ENCODE measurements around the gene CACNA1A.
"Not testable (repeated sequence)": the region's sequence is repeated elsewhere in the genome, so short reads cannot be mapped to it uniquely, and the experiment has no call there.

The CACNA1A gene

GRCh38 chr19:13190781-13191540 lies 315.3 kb downstream of the CACNA1A start:
- Mint-ChIP-seq H3K36me3 (ENCODE audit: low read depth) (no peaks in the 10 kb centered on the region), H3K4me3 (no peak overlapping the region), H3K4me1 (peaks cover under 1% of the 10 kb centered on the region), H3K9me3 (no peaks in the 10 kb centered on the region), H3K27ac (no peak overlapping the region), H3K27me3 (ENCODE audit: low read depth) (no peaks in the 10 kb centered on the region)
- TF ChIP-seq, protein P1, sequence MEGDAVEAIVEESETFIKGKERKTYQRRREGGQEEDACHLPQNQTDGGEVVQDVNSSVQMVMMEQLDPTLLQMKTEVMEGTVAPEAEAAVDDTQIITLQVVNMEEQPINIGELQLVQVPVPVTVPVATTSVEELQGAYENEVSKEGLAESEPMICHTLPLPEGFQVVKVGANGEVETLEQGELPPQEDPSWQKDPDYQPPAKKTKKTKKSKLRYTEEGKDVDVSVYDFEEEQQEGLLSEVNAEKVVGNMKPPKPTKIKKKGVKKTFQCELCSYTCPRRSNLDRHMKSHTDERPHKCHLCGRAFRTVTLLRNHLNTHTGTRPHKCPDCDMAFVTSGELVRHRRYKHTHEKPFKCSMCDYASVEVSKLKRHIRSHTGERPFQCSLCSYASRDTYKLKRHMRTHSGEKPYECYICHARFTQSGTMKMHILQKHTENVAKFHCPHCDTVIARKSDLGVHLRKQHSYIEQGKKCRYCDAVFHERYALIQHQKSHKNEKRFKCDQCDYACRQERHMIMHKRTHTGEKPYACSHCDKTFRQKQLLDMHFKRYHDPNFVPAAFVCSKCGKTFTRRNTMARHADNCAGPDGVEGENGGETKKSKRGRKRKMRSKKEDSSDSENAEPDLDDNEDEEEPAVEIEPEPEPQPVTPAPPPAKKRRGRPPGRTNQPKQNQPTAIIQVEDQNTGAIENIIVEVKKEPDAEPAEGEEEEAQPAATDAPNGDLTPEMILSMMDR (IDR thresholded peaks at IDR 0.05; ENCODE audit: unreplicated experiment in 3 of 3): no peak

DNA sequence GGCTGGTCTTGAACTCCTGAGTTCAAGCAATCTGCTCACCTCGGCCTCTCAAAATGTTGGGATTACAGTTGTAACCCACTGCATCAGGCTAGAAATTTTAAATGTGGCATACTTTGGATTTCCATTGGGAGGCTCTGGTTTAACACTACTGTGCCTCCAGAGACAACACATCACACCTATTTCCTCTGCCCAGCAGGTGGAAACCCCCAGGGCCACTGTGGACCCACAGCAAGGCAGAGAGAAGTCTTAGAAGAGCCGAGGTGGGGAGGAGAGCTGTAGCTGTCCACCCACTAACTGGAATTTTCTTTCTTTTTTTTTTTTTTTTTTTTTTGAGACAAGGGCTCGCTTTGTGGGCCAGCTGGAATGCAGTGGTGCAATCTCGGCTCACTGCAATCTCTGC lies 316.7 kb downstream of the CACNA1A start:
- Mint-ChIP-seq H3K9me3 (no peaks in the 10 kb centered on the region), H3K4me3 (no peak overlapping the region), H3K27ac (no peak overlapping the region), H3K27me3 (ENCODE audit: low read depth) (no peaks in the 10 kb centered on the region), H3K4me1 (peaks cover 4% of the 10 kb centered on the region), H3K36me3 (ENCODE audit: low read depth) (no peaks in the 10 kb centered on the region)
- TF ChIP-seq, protein P1 (IDR thresholded peaks at IDR 0.05; ENCODE audit: unreplicated experiment in 3 of 3): no peak

DNA sequence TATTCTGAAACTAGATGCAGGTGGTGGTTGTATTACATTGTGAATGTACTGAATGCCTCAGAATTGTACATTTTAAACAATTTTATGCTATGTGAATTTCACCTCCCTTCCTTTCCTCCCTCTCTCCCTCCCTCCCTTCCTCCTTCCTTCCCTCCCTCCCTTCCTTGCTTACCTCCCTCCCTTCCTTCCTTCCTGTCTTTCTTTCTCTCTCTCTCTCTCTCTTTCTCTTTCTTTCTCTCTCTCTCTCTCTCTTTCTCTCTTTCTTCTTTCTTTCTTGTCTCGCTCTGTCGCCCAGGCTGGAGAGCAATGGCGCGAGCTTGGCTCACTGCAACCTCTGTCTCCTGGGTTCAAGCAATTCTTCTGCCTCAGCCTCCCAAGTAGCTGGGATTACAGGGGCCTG lies 318.9 kb downstream of the CACNA1A start:
- H3K9me3 Mint-ChIP-seq: no peaks in the 10 kb centered on the region
- H3K4me1 Mint-ChIP-seq: peaks cover 4% of the 10 kb centered on the region
- H3K27ac Mint-ChIP-seq: peak overlapping the region in 1 of 3 experiments; percentile 25
- H3K27me3 Mint-ChIP-seq (ENCODE audit: low read depth): no peaks in the 10 kb centered on the region
- TF ChIP-seq, protein P1 (IDR thresholded peaks at IDR 0.05; ENCODE audit: unreplicated experiment in 3 of 3): no peak
- no peaks in the 10 kb centered on the region for H3K36me3 Mint-ChIP-seq (ENCODE audit: low read depth)
- H3K4me3 Mint-ChIP-seq: no peak overlapping the region

GRCh38 chr19:13186688-13187087 lies 319.6 kb downstream of the CACNA1A start:
- not testable (repeated sequence) for H3K4me3 Mint-ChIP-seq; H3K27me3 Mint-ChIP-seq (ENCODE audit: low read depth); H3K36me3 Mint-ChIP-seq (ENCODE audit: low read depth); H3K27ac Mint-ChIP-seq; H3K9me3 Mint-ChIP-seq
- H3K4me1 Mint-ChIP-seq: peaks cover 11% of the 10 kb centered on the region

DNA sequence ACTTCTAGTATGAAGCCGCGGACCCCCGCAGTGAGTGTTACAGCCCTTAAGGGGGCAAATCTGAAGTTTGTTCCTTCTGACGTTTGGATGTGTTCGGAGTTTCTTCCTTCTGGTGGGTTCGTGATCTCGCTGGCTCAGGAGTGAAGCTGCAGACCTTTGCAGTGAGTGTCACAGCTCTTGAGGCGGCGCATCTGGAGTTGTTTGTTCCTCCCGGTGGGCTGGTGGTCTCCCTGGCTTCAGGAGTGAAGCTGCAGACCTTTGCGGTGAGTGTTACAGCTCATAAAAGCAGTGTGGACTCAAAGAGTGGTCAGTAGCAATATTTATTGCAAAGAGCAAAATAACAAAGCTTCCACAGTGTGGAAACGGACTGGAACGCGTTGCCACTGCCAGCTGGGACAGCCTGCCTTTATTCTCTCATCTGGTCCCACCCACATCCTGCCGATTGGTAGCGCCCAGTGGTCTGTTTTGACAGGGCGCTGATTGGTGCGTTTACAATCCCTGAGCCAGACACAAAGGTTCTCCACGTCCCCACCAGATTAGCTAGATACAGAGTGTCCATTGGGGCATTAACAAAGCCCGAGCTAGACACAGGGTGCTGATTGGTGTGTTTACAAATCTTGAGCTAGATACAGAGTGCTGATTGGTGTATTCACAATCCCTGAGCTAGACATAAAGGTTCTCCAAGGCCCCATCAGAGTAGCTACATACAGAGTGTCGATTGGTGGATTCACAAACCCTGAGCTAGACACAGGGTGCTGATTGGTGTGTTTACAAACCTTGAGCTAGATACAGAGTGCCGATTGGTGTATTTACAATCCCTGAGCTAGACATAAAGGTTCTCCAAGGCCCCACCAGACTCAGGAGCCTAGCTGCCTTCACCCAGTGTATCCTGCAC lies 320.3 kb downstream of the CACNA1A start:
- Mint-ChIP-seq H3K4me1 (peaks cover 14% of the 10 kb centered on the region), H3K27ac (peak overlapping the region; percentile 4 to 57 (median 16))
- H3K4me3 Mint-ChIP-seq; H3K27me3 Mint-ChIP-seq (ENCODE audit: low read depth); H3K36me3 Mint-ChIP-seq (ENCODE audit: low read depth); H3K9me3 Mint-ChIP-seq: not testable (repeated sequence)

DNA sequence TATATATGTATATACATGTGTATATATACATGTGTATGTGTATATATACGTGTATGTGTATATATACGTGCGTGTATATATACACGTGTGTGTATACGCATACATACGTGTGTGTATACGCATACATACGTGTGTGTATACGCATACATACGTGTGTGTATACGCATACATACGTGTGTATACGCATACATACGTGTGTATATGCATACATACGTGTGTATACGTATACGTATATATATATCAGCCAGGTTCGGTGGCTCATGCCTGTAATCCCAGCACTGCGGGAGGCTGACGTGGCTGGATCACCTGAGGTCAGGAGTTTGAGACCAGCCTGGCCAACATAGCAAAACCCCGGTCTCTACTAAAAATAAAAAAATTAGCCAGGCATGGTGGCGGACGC lies 321.4 kb downstream of the CACNA1A start:
- not testable (repeated sequence) for H3K27ac Mint-ChIP-seq; H3K27me3 Mint-ChIP-seq (ENCODE audit: low read depth); H3K4me3 Mint-ChIP-seq; H3K36me3 Mint-ChIP-seq (ENCODE audit: low read depth); H3K9me3 Mint-ChIP-seq
- H3K4me1 Mint-ChIP-seq: peaks cover 19% of the 10 kb centered on the region

DNA sequence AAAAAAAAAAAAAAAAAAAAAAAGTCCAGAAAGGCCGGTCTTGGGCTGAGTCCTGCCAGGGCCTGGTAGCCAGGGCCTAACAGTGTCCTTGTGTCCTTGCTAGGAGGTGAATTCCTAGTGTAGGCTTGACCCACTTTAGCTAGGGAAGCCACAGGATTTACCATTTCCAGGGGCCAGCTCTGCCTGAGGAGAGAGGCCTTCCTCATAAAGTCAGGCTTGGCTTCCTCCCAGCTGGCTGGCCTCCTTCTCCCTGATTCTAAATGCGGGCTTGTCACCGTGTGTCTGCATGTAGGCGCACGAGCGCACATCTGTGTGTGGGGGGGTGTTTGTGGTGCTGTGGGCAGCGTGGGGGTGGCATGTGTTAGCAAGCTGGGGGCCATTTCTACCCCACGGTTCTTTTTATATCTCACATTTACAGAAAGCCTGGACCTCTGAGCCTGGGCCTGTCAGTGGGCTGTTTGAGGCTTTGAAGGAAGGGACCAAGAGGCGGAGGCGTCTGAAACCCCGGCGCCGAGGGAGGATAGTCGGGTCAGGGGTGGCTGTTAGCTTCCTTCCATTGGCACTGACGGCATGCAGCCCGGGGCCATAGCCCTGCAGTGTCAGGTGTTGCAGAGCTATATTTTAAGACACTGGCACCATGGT lies 324.4 kb downstream of the CACNA1A start:
- H3K4me1 Mint-ChIP-seq: peaks cover 19% of the 10 kb centered on the region
- H3K27ac Mint-ChIP-seq: peak overlapping the region; percentile 95 to 99 (median 97)
- H3K9me3 Mint-ChIP-seq: no peaks in the 10 kb centered on the region
- peak overlapping the region in 2 of 3 experiments; percentile 19 to 37 for H3K4me3 Mint-ChIP-seq
- TF ChIP-seq, protein P1 (IDR thresholded peaks at IDR 0.05; ENCODE audit: unreplicated experiment in 3 of 3): no peak
- H3K36me3 Mint-ChIP-seq (ENCODE audit: low read depth): no peaks in the 10 kb centered on the region
- no peaks in the 10 kb centered on the region for H3K27me3 Mint-ChIP-seq (ENCODE audit: low read depth)

DNA sequence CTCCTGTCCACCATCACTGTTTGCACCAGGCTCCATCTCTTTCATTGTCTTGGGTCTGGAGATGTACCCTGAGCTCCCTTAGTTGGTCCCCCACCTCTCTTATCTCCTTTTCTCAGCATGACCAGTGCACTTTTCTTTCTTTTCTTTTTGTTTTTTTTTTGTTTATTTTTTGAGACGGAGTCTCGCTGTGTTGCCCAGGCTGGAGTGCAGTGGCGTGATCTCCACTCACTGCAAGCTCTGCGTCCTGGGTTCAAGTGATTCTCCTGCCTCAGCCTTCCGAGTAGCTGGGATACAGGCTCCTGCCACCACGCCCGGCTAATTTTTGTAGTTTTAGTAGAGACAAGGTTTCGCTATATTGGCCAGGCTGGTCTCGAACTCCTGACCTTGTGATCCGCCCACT lies 328.0 kb downstream of the CACNA1A start:
- H3K4me1 Mint-ChIP-seq: peaks cover 23% of the 10 kb centered on the region
- not testable (repeated sequence) for H3K27me3 Mint-ChIP-seq (ENCODE audit: low read depth); H3K27ac Mint-ChIP-seq; H3K9me3 Mint-ChIP-seq; H3K4me3 Mint-ChIP-seq; H3K36me3 Mint-ChIP-seq (ENCODE audit: low read depth)

DNA sequence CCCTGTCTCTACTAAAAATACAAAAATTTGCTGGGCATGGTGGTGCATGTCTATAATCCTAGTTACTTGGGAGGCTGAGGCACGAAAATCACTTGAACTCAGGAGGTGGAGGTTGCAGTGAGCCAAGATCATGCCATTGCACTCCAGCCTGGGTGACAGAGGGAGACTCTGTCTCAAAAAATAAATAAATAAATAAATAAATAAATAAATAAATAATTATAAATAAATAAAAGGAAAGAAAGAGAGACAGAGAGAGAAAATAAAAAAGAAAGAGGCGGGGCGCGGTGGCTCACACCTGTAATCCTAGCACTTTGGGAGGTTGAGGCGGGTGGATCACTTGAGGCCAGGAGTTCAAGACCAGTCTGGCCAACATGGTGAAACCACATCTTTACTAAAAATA lies 328.7 kb downstream of the CACNA1A start:
- not testable (repeated sequence) for H3K36me3 Mint-ChIP-seq (ENCODE audit: low read depth); H3K9me3 Mint-ChIP-seq; H3K27ac Mint-ChIP-seq; H3K4me3 Mint-ChIP-seq; H3K27me3 Mint-ChIP-seq (ENCODE audit: low read depth)
- H3K4me1 Mint-ChIP-seq: peaks cover 30% of the 10 kb centered on the region
